GM18868 (cell line): ENCODE measurements around the gene PRDM11.

Experiments
- ATAC-seq: cut with Tn5 transposase; IDR thresholded peaks from one replicate; pipeline ENCODE4 v1.9.1; 2021; ENCODE audit warnings: mild to moderate bottlenecking, moderate library complexity; ENCODE audit not compliant: unreplicated experiment

Gene PRDM11

GRCh38 chr11:45258982-45259530 is 112.6 kb downstream of the PRDM11 start:
- ATAC-seq = no peak

- ATAC-seq = no peak
Observed at GRCh38 chr11:45259592-45259991, 113.2 kb downstream of the PRDM11 start.

GRCh38 chr11:45260071-45260470 is 113.6 kb downstream of the PRDM11 start:
- ATAC-seq = no peak

GRCh38 chr11:45262900-45263299 is 116.5 kb downstream of the PRDM11 start:
- no peak for ATAC-seq

- no peak for ATAC-seq
Observed at GRCh38 chr11:45263773-45264172, 117.3 kb downstream of the PRDM11 start.

GRCh38 chr11:45264839-45265515 is 118.5 kb downstream of the PRDM11 start:
- no peak for ATAC-seq

GRCh38 chr11:45265969-45266675 is 119.7 kb downstream of the PRDM11 start:
- ATAC-seq = no peak

GRCh38 chr11:45266676-45267020 is 120.2 kb downstream of the PRDM11 start:
- ATAC-seq = no peak

- no peak for ATAC-seq
Observed at GRCh38 chr11:45267052-45267451, 120.6 kb downstream of the PRDM11 start.

- ATAC-seq = no peak
Observed at GRCh38 chr11:45267652-45268299, 121.3 kb downstream of the PRDM11 start.

GRCh38 chr11:45269678-45270077 is 123.2 kb downstream of the PRDM11 start:
- ATAC-seq = no peak

GRCh38 chr11:45270946-45271716 is 124.7 kb downstream of the PRDM11 start:
- ATAC-seq = no peak

GRCh38 chr11:45272701-45273100 is 126.3 kb downstream of the PRDM11 start:
- no peak for ATAC-seq

GRCh38 chr11:45273509-45273908 is 127.1 kb downstream of the PRDM11 start:
- ATAC-seq = no peak

- no peak for ATAC-seq
Observed at GRCh38 chr11:45274206-45274605, 127.8 kb downstream of the PRDM11 start.

- no peak for ATAC-seq
Observed at GRCh38 chr11:45275828-45276227, 129.4 kb downstream of the PRDM11 start.

GRCh38 chr11:45278714-45279113 is 132.3 kb downstream of the PRDM11 start:
- ATAC-seq = no peak

GRCh38 chr11:45279645-45280044 is 133.2 kb downstream of the PRDM11 start:
- ATAC-seq = no peak

- no peak for ATAC-seq
Observed at GRCh38 chr11:45280449-45280848, 134.0 kb downstream of the PRDM11 start.

- ATAC-seq = no peak
Observed at GRCh38 chr11:45282081-45282480, 135.6 kb downstream of the PRDM11 start.
